Thymus (tissue), 11 donors: Measurements from ENCODE around the gene ZNF609. TPM values are rescaled to one million over a fixed set of nuclear protein-coding genes. Genes with fewer than 3 reads are reported as not detected.

Experiments used
- DNase-seq, 9 donors: peaks; one replicate each; pipeline ENCODE4 v3.0.0-alpha.2; 2013; ENCODE audit warnings: low spot score in 9 of 9, low read depth in 6 of 9, missing footprints in 1 of 9
- H3K27ac ChIP-seq, 2 donors: one replicate each; pipeline ENCODE4 v1.5.1; 2013; ENCODE audit warnings: control low read depth in 1 of 2, low read depth in 1 of 2, low read length in 1 of 2, mild to moderate bottlenecking in 1 of 2, moderate library complexity in 1 of 2
- H3K27me3 ChIP-seq, 2 donors: one replicate each; pipeline ENCODE4 v1.5.1; 2013; ENCODE audit warnings: low read length in 1 of 2; ENCODE audit not compliant: control insufficient read depth in 2 of 2, insufficient read depth in 1 of 2
- H3K36me3 ChIP-seq, 2 donors: one replicate each; pipeline ENCODE4 v1.5.1; 2013; ENCODE audit warnings: low read length in 1 of 2, mild to moderate bottlenecking in 1 of 2, moderate library complexity in 1 of 2; ENCODE audit not compliant: control insufficient read depth in 2 of 2, insufficient read depth in 2 of 2
- H3K4me1 ChIP-seq, 2 donors: one replicate each; pipeline ENCODE4 v1.5.1; 2013; ENCODE audit warnings: low read length in 2 of 2; ENCODE audit not compliant: control insufficient read depth in 2 of 2, insufficient read depth in 2 of 2
- H3K4me3 ChIP-seq, 2 donors: one replicate each; pipeline ENCODE4 v1.5.1; 2013; ENCODE audit warnings: low read length in 2 of 2, control low read depth in 1 of 2, mild to moderate bottlenecking in 1 of 2
- H3K9me3 ChIP-seq, 2 donors: one replicate each; pipeline ENCODE4 v1.5.1; 2013; ENCODE audit warnings: low read length in 1 of 2, mild to moderate bottlenecking in 1 of 2; ENCODE audit not compliant: control insufficient read depth in 2 of 2, insufficient read depth in 1 of 2
- WGBS: extraction: QIAGEN DNeasy Blood & Tissue Kit; methylation state at CpG from one replicate; pipeline ENCODE4 v1.1.7; 2013; 5-methylcytosine and 5-hydroxymethylcytosine counted together
- polyA plus RNA-seq: library from polyadenylated mRNA; stranded (reverse); fragments of 200-250 nt; gene quantifications from one replicate; pipeline ENCODE4 v1.2.3, GENCODE V29; 2013
- total RNA-seq: library from RNA; stranded (reverse); fragments of 120-200 nt; gene quantifications from one replicate; pipeline ENCODE4 v1.2.4, GENCODE V29; 2013
- donor health status: healthy.

ZNF609 gene
- total and polyA plus RNA-seq, 2 donors: 7.5 to 16.8 TPM

- no peak for DNase-seq
- peaks cover 4 to 10% of the 10 kb centered on the region in 2 donors for H3K36me3 ChIP-seq
- peaks cover 0 to 8% of the 10 kb centered on the region in 2 donors for H3K4me1 ChIP-seq
- no peaks in the 10 kb centered on the region for H3K27me3 ChIP-seq
- H3K9me3 ChIP-seq: no peaks in the 10 kb centered on the region
- H3K4me3 ChIP-seq: no peak overlapping the region
- 98% methylated on average over 1 of the region's 1 CpG for WGBS
- H3K27ac ChIP-seq: no peak overlapping the region
These were observed 6.7 kb upstream of the ZNF609 start for GRCh38 chr15:64453689-64454037.

DNA sequence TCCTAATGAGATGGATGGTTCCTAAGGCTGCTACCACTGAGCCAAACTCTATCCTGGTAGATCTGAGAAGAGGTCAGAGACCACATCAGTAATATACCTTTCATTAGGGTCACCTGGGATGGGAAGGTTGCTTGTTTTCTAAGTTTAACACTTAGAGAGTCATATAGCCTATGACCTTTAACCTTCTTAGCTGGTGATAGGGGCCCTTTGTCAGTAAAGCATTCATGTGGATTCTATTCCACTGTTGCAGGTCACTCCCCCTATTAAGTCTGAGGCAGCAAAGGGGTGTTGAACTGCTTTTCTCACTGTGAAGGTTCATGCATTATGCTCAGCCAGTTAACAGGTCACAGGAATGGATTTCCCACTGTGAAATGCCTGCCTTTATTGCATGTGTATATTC, 6.1 kb upstream of the ZNF609 start:
- Histone ChIP-seq H3K27ac (no peak overlapping the region), H3K9me3 (no peaks in the 10 kb centered on the region), H3K4me1 (peaks cover 0 to 10% of the 10 kb centered on the region in 2 donors), H3K27me3 (no peaks in the 10 kb centered on the region), H3K4me3 (no peak overlapping the region), H3K36me3 (peaks cover 4 to 10% of the 10 kb centered on the region in 2 donors)
- DNase-seq: no peak

DNA sequence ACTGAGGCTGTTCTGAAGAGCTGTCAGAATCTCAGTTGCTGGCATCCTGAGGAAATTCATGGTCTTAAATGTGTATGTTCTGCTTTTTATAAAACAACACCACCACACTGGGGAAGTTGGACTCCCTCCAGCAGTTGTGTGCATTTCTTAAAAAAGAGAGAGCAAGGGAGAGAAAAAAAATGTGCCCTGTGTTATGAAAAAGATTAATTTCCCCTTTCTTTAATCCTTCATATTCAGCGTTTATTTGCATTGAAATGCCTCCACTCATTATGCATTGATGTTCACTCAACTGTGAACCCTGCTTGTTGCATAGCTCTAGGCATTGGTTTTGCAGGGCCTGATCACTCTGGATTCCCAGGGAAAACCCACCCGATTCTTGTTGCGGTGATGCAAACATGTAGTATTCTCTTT, 4.4 kb upstream of the ZNF609 start:
- Histone ChIP-seq H3K4me1 (peaks cover 0 to 18% of the 10 kb centered on the region in 2 donors), H3K9me3 (no peaks in the 10 kb centered on the region), H3K36me3 (peaks cover 4 to 10% of the 10 kb centered on the region in 2 donors), H3K4me3 (no peak overlapping the region), H3K27me3 (no peaks in the 10 kb centered on the region), H3K27ac (no peak overlapping the region)
- no peak for DNase-seq
- WGBS: 24% methylated on average over 3 of the region's 3 CpGs

DNA sequence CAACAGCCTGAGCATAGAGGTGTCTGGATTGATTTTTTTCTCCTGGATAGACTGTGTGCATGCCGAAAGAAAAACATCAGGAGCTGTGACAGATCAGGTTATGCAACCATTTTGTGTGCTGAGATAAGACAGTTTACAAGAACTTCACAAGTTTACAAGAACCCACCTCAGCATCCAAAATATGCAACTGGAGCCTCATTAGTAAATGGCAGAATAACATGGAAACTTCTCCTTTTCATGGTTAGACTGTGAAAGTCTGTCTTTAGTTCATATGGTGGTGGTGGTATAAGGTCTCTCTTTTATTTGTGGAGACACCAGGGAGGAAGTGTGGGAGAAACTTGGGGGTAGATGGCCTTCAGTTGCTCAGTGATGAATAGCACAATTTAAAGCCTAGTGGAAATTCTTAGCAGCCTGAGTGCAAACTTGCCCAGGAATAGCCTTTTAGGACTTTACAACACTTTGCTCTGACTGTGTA, 3.7 kb upstream of the ZNF609 start:
- DNase-seq: no peak
- H3K9me3 ChIP-seq: no peaks in the 10 kb centered on the region
- no peaks in the 10 kb centered on the region for H3K27me3 ChIP-seq
- H3K4me1 ChIP-seq: peaks cover 4 to 24% of the 10 kb centered on the region in 2 donors
- peaks cover 4 to 10% of the 10 kb centered on the region in 2 donors for H3K36me3 ChIP-seq
- no peak overlapping the region for H3K4me3 ChIP-seq
- H3K27ac ChIP-seq: peak overlapping the region in 1 of 2 donors; percentile 5
- WGBS: 39% methylated on average over 1 of the region's 1 CpG

- peaks cover 17 to 44% of the 10 kb centered on the region in 2 donors for H3K4me1 ChIP-seq
- H3K27me3 ChIP-seq: no peaks in the 10 kb centered on the region
- WGBS: 85% methylated on average over 3 of the region's 3 CpGs
- H3K9me3 ChIP-seq: no peaks in the 10 kb centered on the region
- peaks cover 4 to 10% of the 10 kb centered on the region in 2 donors for H3K36me3 ChIP-seq
- no peak for DNase-seq
- no peak overlapping the region for H3K27ac ChIP-seq
- no peak overlapping the region for H3K4me3 ChIP-seq
These were observed 1.2 kb upstream of the ZNF609 start for GRCh38 chr15:64459066-64459781.

DNA sequence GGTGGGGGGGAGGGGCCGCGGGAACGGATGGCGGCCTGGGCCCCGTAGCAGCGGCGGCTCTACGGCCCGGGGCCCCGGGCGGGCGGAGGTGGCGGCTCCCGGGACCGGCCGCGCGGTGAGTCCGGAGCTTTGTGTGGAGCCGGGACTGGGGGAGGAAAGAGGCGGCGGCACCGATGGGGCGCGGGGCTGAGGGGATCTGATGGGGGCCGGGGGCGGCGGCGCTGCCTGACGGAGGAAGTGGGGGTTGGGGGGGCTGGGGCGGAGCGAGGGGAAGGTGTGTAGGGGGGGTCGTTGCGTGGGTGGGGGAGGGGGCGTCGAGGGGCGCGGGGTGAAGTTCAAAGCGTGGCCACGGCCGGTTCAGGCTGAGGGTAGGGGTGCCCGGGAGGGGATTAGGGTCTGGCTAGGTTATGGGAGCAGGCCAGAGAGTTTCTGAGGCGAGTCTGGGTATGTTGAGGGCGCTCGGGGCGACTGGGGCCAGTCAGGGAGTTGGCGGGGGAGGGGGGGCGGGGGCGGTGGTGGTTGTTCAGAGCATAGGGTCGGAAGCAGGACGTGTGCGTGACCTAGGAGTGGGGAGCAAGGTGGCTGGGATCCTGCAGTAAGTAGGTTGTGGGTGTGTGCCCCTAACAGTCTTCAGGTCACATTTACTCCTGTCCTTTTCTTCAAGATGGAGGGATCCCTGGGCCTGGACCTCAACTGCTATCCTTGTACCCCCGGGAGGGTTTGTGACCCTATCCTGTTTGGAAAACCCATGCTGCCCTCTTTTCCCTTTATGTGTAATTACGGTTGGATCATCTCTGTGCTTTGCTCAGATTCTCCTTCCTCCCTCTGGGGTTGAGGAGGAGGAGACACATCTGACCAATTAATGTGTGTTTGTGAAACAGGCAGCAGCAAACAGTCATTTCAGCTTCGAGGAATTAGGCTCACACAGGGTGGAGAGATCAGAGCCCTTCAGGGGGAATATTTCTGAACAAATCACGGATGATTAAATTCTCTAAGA, 644 bp downstream of the ZNF609 start:
- peaks cover 23 to 51% of the 10 kb centered on the region in 2 donors for H3K4me1 ChIP-seq
- H3K27me3 ChIP-seq: no peaks in the 10 kb centered on the region
- H3K9me3 ChIP-seq: no peaks in the 10 kb centered on the region
- H3K4me3 ChIP-seq: peak overlapping the region; percentile 63 to 98
- DNase-seq: peak in 6 of 9 donors; percentile 36 to 75 (median 49)
- under 1% methylated on average over 56 of the region's 56 CpGs for WGBS
- H3K36me3 ChIP-seq: peaks cover 0 to 6% of the 10 kb centered on the region in 2 donors
- H3K27ac ChIP-seq: peak overlapping the region; percentile 84 to 97

DNA sequence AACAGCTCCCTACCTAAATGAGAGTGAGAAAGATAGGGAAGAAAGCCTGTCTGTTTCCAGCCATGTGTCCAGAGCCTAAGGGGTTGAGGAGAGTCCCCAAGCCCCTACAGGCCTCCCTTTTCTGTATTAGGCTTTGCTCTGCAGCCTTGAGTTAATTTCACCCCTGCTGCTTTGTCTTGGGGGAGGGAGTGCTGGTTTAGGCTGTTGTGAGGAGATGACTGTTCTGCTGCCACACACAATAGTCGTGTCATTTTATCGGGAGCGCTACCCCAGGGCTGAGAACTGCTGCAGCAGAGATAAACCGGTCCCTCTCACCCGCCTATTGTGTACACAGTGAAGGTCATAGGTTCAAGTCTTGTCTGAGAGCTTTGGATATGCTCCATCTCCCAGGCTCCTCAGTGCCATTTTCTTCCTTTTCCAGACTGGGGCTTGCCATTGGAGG, 1.4 kb downstream of the ZNF609 start:
- Histone ChIP-seq H3K27me3 (no peaks in the 10 kb centered on the region), H3K4me1 (peaks cover 23 to 47% of the 10 kb centered on the region in 2 donors), H3K9me3 (no peaks in the 10 kb centered on the region), H3K36me3 (no peaks in the 10 kb centered on the region), H3K27ac (peak overlapping the region; percentile 84 to 87), H3K4me3 (peak overlapping the region; percentile 63 to 98)
- no peak for DNase-seq
- 42% methylated on average over 5 of the region's 5 CpGs for WGBS

- Histone ChIP-seq H3K36me3 (no peaks in the 10 kb centered on the region), H3K4me1 (peaks cover 23 to 49% of the 10 kb centered on the region in 2 donors), H3K9me3 (no peaks in the 10 kb centered on the region), H3K27me3 (no peaks in the 10 kb centered on the region), H3K27ac (no peak overlapping the region), H3K4me3 (no peak overlapping the region)
- no peak for DNase-seq
These were observed 2.1 kb downstream of the ZNF609 start for GRCh38 chr15:64462492-64462891.
